Endodermal cell (in vitro differentiated cells): ENCODE measurements around the gene LUZP4. TPM values are rescaled to one million over a fixed set of nuclear protein-coding genes. Genes with fewer than 3 reads are reported as not detected.

Source experiments
- DNase-seq: peaks from one replicate; pipeline ENCODE4 v3.0.0-alpha.2; 2017
- H3K27ac ChIP-seq: 2 replicates; pipeline ENCODE4 v1.5.1; 2013; ENCODE audit warnings: mild to moderate bottlenecking, low read depth, low read length, moderate library complexity
- H3K27me3 ChIP-seq: 2 replicates; pipeline ENCODE4 v1.6.1; 2013; ENCODE audit warnings: mild to moderate bottlenecking, low read length, moderate library complexity; ENCODE audit not compliant: insufficient read depth, control insufficient read depth, poor library complexity, severe bottlenecking
- H3K36me3 ChIP-seq: 2 replicates; pipeline ENCODE4 v1.7.0; 2013; ENCODE audit warnings: mild to moderate bottlenecking, low read length, moderate library complexity; ENCODE audit not compliant: control insufficient read depth, insufficient read depth
- H3K4me1 ChIP-seq: one replicate; pipeline ENCODE4 v1.7.0; 2013; ENCODE audit warnings: low read length; ENCODE audit not compliant: control insufficient read depth, insufficient read depth
- H3K4me3 ChIP-seq: 2 replicates; pipeline ENCODE4 v1.5.1; 2013; ENCODE audit warnings: mild to moderate bottlenecking, low read length, moderate library complexity
- H3K9ac ChIP-seq: 2 replicates; pipeline ENCODE4 v1.6.1; 2013; ENCODE audit warnings: mild to moderate bottlenecking, low read length, moderate library complexity; ENCODE audit not compliant: poor library complexity, severe bottlenecking; ENCODE audit errors: extremely low read depth
- H3K9me3 ChIP-seq: 2 replicates; pipeline ENCODE4 v1.6.1; 2013; ENCODE audit warnings: mild to moderate bottlenecking, low read length, moderate library complexity; ENCODE audit not compliant: control insufficient read depth
- H3K27ac Mint-ChIP-seq: 2 replicates; pipeline ENCODE4 v1.8.0; 2020; ENCODE audit warnings: mixed read lengths
- H3K27me3 Mint-ChIP-seq: 2 replicates; pipeline ENCODE4 v1.8.0; 2021; ENCODE audit warnings: mild to moderate bottlenecking, mixed read lengths; ENCODE audit not compliant: insufficient read depth
- H3K36me3 Mint-ChIP-seq: 2 replicates; pipeline ENCODE4 v1.8.0; 2020; ENCODE audit warnings: low read depth, mixed read lengths
- H3K4me1 Mint-ChIP-seq: 2 replicates; pipeline ENCODE4 v1.8.0; 2020; ENCODE audit warnings: mixed read lengths
- H3K4me3 Mint-ChIP-seq: 2 replicates; pipeline ENCODE4 v1.8.0; 2020; ENCODE audit warnings: mild to moderate bottlenecking, moderate library complexity, mixed read lengths
- H3K9me3 Mint-ChIP-seq: 2 replicates; pipeline ENCODE4 v1.8.0; 2020; ENCODE audit warnings: mild to moderate bottlenecking, mixed read lengths
- CTCF ChIP-seq: fragments of 200-600 bp; sonication (generic); conservative IDR thresholded peaks from 2 replicates; pipeline ENCODE4 v1.5.0; 2021; ENCODE audit warnings: antibody characterized with exemption, mild to moderate bottlenecking
- WGBS, 2 experiments: methylation state at CpG; one replicate each; pipeline versions ENCODE4 v1.1.5 to v1.1.7; 2013; ENCODE audit warnings: missing lambda C conversion rate in 2 of 2, mixed read lengths in 1 of 2; ENCODE audit not compliant: insufficient coverage in 1 of 2, insufficient read length in 1 of 2; 5-methylcytosine and 5-hydroxymethylcytosine counted together
- total RNA-seq, 2 donors: library from RNA; stranded (reverse); fragmentation: NEBNext Ultra II Directional in 1 of 2; extraction: Animal tissue kit (Norgen Biotek cat#: 25700) in 1 of 2; gene quantifications; 2 replicates in 1 of 2; 3 replicates in 1 of 2; pipeline ENCODE4 v1.2.1, GENCODE V29; 2021

The LUZP4 gene
- total RNA-seq, 2 donors from 2014 or later = not detected

DNA sequence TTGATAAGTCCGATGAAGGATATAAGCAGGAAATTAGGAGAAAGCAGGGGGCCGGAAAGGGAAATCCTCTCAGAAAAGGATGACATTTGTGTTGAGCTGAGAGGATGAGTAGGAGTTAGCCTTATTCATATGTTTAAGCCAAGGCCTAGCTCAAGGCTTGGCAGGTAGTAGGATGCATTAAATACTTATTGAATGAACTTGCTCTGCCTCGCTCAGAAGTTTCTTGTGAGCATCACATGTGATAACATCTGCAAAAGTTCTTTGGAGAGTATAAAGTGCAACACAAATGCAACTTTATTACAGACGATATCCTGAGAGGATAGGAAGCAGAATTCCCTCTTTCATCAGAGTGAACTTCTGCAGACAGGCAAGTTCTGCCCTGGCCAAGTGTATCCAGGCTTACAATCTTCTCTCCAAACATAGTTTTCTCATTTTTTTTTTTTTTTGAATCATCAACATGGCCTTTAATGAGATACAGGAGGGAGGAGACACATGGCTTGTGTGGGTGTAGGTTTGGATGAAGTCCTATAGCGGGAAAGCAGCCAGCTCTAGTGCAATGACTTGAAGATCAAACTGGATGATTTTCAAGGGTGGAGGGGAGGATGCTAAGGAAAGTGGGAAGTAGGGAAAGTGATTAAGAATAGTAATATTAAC is 48.1 kb downstream of the LUZP4 start:
- no peaks in the 10 kb centered on the region for H3K9me3 Mint-ChIP-seq
- H3K27ac ChIP-seq = no peak overlapping the region
- H3K9me3 ChIP-seq = no peaks in the 10 kb centered on the region
- no peaks in the 10 kb centered on the region for H3K36me3 Mint-ChIP-seq
- H3K36me3 ChIP-seq = no peaks in the 10 kb centered on the region
- H3K27me3 Mint-ChIP-seq = peaks cover 2% of the 10 kb centered on the region
- H3K4me3 ChIP-seq = no peak overlapping the region
- no peak overlapping the region for H3K9ac ChIP-seq
- no peak for TF ChIP-seq CTCF
- H3K27me3 ChIP-seq = no peaks in the 10 kb centered on the region
- no peak overlapping the region for H3K4me3 Mint-ChIP-seq
- H3K4me1 ChIP-seq = no peaks in the 10 kb centered on the region
- H3K27ac Mint-ChIP-seq = no peak overlapping the region
- 92 to 100% methylated on average over 1 to 5 of the region's 5 CpGs for WGBS, 2 experiments
- no peak for DNase-seq
- H3K4me1 Mint-ChIP-seq = peaks cover 21% of the 10 kb centered on the region

- no peak overlapping the region for H3K4me3 Mint-ChIP-seq
- peaks cover 4% of the 10 kb centered on the region for H3K27me3 Mint-ChIP-seq
- H3K9me3 Mint-ChIP-seq = no peaks in the 10 kb centered on the region
- Histone ChIP-seq H3K9me3 (no peaks in the 10 kb centered on the region), H3K9ac (no peak overlapping the region), H3K36me3 (no peaks in the 10 kb centered on the region), H3K27me3 (no peaks in the 10 kb centered on the region), H3K27ac (no peak overlapping the region), H3K4me3 (no peak overlapping the region), H3K4me1 (no peaks in the 10 kb centered on the region)
- DNase-seq = no peak
- no peak for TF ChIP-seq CTCF
- 91% methylated on average over 3 of the region's 3 CpGs; no CpG with 5 or more reads in 1 of the 2 experiments for WGBS, 2 experiments
- no peaks in the 10 kb centered on the region for H3K36me3 Mint-ChIP-seq
- H3K27ac Mint-ChIP-seq = no peak overlapping the region
- H3K4me1 Mint-ChIP-seq = peaks cover 11% of the 10 kb centered on the region
Measured at GRCh38 chrX:115339441-115340025, 50.0 kb downstream of the LUZP4 start.

DNA sequence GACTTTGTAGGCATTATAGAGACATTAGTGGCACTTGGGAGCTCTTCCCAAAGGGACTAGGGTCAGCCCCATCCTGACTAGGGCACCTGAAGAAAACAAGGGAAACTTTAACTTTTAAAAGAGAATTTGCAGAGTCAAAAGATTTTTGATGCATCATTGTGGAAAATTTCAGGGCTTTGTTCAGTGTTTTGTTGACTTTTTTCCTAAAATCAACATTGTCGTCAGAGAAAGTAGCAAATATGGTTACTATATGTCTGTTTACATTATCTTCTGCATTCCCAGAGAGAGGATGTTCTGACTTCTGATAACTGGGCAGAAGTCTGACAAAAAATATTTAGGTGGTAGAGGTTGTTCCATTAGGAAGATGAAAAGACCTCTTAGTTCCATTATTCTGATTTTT is 51.9 kb downstream of the LUZP4 start:
- peaks cover 4% of the 10 kb centered on the region for H3K27me3 Mint-ChIP-seq
- H3K4me3 ChIP-seq = no peak overlapping the region
- no peaks in the 10 kb centered on the region for H3K27me3 ChIP-seq
- H3K9ac ChIP-seq = no peak overlapping the region
- H3K27ac Mint-ChIP-seq = no peak overlapping the region
- no peaks in the 10 kb centered on the region for H3K36me3 Mint-ChIP-seq
- H3K27ac ChIP-seq = no peak overlapping the region
- H3K36me3 ChIP-seq = no peaks in the 10 kb centered on the region
- no peaks in the 10 kb centered on the region for H3K9me3 ChIP-seq
- 83% methylated on average over 1 of the region's 1 CpG; no CpG with 5 or more reads in 1 of the 2 experiments for WGBS, 2 experiments
- DNase-seq = no peak
- no peaks in the 10 kb centered on the region for H3K4me1 ChIP-seq
- no peak for TF ChIP-seq CTCF
- peaks cover 21% of the 10 kb centered on the region for H3K4me1 Mint-ChIP-seq
- peaks cover 4% of the 10 kb centered on the region for H3K9me3 Mint-ChIP-seq
- H3K4me3 Mint-ChIP-seq = no peak overlapping the region
